ENCODE data around the gene TECPR2.
"Not testable (repeated sequence)": the region's sequence is repeated elsewhere in the genome, so short reads cannot be mapped to it uniquely, and the experiment has no call there.

The TECPR2 gene

GRCh38 chr14:102528431-102529170, 165.9 kb downstream of the TECPR2 start:
- no peak for DNase-seq (ENCODE audit: low spot score)

GRCh38 chr14:102530828-102531478, 168.2 kb downstream of the TECPR2 start:
- no peak for DNase-seq (ENCODE audit: low spot score)

DNA sequence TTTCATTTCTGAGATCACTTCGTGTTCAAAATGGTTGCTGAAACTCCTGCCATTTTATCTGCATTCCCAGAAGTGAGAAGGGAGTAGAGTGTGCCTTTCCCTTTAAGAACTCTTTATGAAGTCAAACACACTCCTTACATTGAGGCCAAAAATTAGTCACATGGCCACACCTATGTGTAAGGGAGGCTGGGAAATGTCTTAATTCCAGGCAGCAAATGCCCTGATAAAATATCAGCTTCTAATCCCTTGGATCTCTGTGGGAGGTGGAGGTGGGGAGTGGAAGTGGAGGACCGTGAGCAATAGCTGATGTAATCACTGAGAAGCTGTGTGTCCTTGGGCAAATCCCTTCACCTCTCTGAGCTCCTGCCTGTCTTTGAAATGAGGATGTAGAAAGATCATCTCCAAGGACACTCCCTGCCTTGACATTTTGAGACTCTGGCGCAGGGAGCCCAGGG, 169.5 kb downstream of the TECPR2 start:
- no peak for DNase-seq (ENCODE audit: low spot score)

DNA sequence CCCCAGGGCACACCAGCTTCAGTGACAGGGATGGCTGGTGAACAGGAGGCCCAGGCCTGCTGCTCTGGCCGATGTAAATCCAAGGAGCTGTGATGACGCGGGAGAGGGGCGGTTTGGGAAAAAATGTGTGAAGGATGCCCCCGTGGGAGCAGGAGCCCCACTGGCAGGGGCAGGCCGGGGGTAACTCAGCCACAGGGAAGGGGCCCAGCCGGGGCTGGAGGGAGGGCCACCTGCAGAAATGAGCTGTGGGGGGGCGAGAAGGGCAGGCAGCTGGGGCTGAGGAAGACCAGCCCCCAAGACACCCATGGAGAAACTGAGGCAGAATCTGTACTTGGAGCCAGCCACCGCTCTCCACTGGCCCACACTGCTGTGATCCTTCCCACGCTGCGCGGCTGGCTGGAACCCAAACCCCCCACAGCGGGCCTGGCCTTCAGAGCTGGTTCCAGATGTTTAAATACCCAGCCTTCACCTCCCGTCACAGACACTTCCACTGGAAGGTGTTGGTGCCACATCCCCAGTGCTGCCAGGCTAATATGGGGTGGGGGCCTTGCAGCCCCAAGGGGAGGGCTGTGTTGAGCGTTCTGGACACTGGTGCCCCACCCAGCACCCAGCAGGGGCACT, 175.3 kb downstream of the TECPR2 start:
- no peak for DNase-seq (ENCODE audit: low spot score)

- no peak for DNase-seq (ENCODE audit: low spot score)
Measured at GRCh38 chr14:102538602-102539543, 176.1 kb downstream of the TECPR2 start.

- no peak for DNase-seq (ENCODE audit: low spot score)
Measured at GRCh38 chr14:102539544-102540314, 177.0 kb downstream of the TECPR2 start.

GRCh38 chr14:102540315-102541028, 177.7 kb downstream of the TECPR2 start:
- no peak for DNase-seq (ENCODE audit: low spot score)

DNA sequence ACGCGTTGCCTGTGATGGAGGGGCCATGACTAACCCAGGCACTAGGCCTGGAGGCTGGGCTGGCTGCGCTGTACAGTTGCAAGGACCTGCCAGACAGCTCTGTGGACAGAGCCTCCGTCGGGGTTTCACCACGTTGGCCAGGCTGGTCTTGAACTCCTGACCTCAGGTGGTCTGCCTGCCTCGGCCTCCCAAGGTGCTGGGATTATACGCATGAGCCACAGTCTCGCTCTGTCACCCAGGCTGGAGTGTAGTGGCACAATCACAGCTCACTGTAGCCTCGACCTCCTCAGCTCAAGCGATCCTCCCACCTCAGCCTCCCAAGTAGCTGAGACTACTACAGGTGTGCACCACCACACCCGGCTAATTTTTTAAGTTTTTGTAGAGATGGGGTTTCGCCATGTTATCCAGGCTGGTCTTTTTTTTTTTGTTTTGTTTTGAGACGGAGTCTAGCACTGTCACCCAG, 178.3 kb downstream of the TECPR2 start:
- DNase-seq (ENCODE audit: low spot score): not testable (repeated sequence)

- DNase-seq (ENCODE audit: low spot score): no peak
Measured at GRCh38 chr14:102541771-102542170, 179.0 kb downstream of the TECPR2 start.

DNA sequence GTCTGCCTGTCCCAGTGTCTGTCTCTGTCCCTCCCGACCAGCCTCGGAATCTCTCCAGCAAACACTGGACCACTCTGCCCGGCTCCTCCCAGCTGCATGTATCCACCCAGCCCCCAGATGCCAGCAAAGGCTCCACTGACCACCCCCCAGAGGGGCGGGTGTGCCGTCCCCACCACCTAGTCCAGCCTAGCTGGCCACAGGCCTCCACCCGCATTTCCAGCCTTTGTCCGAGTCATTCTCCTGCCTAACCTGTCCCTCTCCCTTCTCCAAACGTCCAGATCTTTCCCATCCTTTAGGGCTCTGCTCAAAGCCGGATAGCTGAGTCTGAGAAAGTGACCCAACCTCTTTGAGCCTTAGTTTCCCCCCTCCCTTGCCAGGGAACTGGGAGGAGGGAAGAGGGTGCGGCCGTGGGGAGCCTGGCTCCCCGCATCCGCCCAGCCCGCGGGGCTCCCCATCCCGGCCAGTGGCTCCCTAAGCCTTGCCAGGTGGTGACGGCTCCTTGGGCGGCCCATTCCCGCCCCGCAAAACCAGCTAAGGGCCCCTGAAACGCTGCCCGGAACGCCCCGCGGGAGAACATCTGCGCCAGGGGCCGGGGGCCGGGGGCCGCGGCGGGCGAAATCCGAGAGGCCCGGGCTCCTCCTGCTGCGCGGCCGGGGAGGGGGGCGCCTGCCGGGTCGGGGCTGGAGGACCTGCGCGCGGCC, 181.5 kb downstream of the TECPR2 start:
- DNase-seq (ENCODE audit: low spot score): no peak

GRCh38 chr14:102544747-102545460, 182.2 kb downstream of the TECPR2 start:
- DNase-seq (ENCODE audit: low spot score): peak; percentile 77

DNA sequence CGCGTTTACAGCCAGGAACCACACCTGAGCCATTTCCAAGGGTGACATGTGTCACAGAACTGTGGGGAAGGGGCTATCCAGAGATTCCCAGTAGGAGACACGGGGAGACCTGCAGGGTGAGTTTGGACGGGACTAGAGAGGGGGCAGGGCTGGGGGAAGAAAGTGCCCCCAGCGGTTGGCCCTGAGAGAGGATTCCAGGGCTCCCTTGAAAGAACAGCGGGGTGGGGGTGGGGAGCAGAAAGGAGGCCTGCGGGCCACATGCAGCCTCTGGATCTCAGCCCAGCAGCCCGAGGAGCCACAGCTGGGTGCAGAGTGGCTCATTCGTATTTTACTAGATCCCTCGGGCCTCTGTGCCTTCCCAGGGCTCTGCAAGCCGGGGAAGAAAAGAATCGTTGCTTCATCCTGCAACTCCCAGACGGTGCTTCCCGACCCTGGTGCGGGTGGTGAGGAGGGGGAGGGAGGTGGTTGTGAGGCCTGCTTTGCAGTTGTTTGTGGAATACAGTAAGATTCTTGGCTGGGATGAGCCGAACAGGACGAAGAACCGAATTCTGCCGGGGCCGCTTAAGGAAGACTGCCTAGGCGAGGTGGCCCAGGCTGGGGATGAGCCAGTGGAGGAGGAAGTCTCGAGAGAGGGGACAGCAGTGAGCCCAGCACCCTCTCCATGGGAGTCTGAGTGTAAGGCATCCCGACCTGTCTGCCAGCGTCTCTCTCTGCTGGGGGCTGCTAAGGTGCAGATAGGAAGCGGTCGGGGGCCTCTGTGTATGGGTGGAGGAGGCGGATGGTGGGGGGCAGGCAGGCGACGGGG, 182.9 kb downstream of the TECPR2 start:
- DNase-seq (ENCODE audit: low spot score): peak; percentile 69

DNA sequence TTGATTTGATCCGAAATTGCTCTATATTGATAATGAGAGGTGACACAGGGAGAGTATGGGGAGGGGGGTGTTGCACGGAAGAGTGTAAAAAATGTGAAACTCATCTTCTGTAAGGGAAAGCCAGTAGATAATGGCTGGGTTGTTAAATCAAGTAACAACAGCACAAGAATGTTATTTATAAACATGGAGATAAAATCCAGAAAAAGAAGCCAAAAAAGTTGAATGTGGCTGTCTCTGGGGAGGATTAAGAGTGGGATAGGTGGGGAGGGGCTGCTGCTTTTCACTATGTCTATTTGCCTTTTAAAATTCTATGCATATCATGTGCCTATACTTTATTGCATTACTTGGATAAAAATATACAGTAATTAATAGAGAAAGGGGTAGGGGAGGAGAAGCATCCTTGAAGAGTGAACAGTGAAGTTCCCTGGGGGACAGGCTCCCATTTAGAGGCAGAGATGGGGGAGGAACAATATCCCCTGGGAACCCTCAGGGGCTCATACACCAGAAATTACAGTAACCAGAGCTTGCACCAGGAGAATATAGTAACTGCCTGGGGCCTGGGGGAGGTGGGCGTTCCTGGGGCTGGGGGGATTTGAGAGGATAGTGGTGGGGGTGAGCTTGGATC, 186.0 kb downstream of the TECPR2 start:
- no peak for DNase-seq (ENCODE audit: low spot score)

DNA sequence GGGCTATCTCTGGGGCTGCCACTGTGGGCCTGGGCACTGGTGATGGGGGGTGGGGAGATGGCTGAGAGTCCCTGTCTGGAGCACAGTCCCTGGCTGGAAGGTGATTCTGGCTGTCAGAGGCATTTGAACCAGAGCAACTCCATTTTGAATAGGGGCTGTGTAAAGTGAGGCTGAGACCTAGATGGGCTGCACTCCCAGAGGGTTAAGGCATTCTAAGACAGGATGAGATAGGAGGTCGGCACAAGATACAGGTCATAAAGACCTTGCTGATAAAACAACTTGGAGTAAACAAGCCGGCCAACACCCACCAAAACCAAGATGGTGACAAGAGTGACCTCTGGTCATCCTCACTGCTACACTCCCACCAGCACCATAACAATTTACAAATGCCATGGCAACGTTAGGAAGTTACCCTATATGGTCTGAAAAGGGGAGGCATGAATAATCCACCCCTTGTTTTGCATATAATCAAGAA, 188.2 kb downstream of the TECPR2 start:
- DNase-seq (ENCODE audit: low spot score): not testable (repeated sequence)
